ENCODE results near the gene FABP1. TPM values are rescaled to one million over a fixed set of nuclear protein-coding genes. Genes with fewer than 3 reads are reported as not detected.

FABP1 gene
- polyA plus RNA-seq, 1 of the 3 experiments (the other 2 are of a cell fraction) = not detected

GRCh38 chr2:88085099-88085498 lies 42.8 kb downstream of the FABP1 start (continued):
- TF ChIP-seq GABPA (IDR thresholded peaks at IDR 0.05; ENCODE audit: low read depth) = no peak
- no peak for TF ChIP-seq MXI1 (IDR thresholded peaks at IDR 0.05; ENCODE audit: low read depth, low read length)

DNA sequence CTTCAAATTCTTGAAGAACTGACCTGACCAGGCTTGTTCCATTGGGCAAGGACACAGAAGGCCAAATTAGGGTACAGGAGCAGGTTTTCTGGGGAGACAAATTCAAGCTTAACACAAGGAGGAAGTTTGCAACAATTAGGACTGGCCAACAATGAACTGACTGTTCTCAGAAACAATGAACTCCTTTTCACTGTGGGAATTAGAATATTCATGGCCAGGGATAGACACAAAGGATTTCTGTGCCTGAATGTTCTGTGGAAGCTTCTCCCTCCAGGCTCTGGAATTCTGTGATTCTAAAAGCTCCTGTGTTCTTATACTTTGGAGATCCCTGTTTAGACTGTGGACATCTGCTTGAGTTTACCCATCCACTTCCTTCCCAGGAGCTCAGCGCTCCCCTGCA lies 45.1 kb downstream of the FABP1 start:
- no peak for TF ChIP-seq RFX5 (IDR thresholded peaks at IDR 0.05; ENCODE audit: low read length)
- TF ChIP-seq FOXJ3 (CRISPR knock-in tag; IDR thresholded peaks at IDR 0.05) = no peak
- no peak for TF ChIP-seq TAF1 (IDR thresholded peaks at IDR 0.05; ENCODE audit: borderline replicate concordance, low read depth, low read length)
- TF ChIP-seq GABPA (IDR thresholded peaks at IDR 0.05; ENCODE audit: low read depth) = no peak
- no peak for TF ChIP-seq SMC3 (IDR thresholded peaks at IDR 0.05; ENCODE audit: low read depth, low read length)
- no peak for TF ChIP-seq TCF12 (IDR thresholded peaks at IDR 0.05)
- TF ChIP-seq TEAD4 (IDR thresholded peaks at IDR 0.05; ENCODE audit: borderline replicate concordance, insufficient read depth) = no peak
- no peaks in the 10 kb centered on the region for H4K20me1 ChIP-seq (ENCODE audit: insufficient read depth)
- no peak overlapping the region for H3K4me3 ChIP-seq (ENCODE audit: low read depth in 2 of 2, low read length in 1 of 2)
- H3K9me3 ChIP-seq = no peaks in the 10 kb centered on the region
- peaks cover 0 to 12% of the 10 kb centered on the region in 2 experiments; a peak in 1 of 4 replicates for H3K4me1 ChIP-seq (ENCODE audit: control insufficient read depth in 1 of 2, insufficient read depth in 2 of 2, low read depth in 1 of 2, low read length in 1 of 2)
- H3K27me3 ChIP-seq (ENCODE audit: insufficient read depth) = no peaks in the 10 kb centered on the region
- H3K27ac ChIP-seq (ENCODE audit: low read depth in 2 of 2, low read length in 1 of 2) = no peak overlapping the region
- no peaks in the 10 kb centered on the region for H3K79me2 ChIP-seq (ENCODE audit: insufficient read depth)
- no peaks in the 10 kb centered on the region for H3F3A ChIP-seq (replicated peaks; ENCODE audit: insufficient read depth)
- no peak overlapping the region for H3K4me2 ChIP-seq
- no peaks in the 10 kb centered on the region for H3K36me3 ChIP-seq (replicated peaks in 1 of 2; ENCODE audit: control insufficient read depth in 1 of 2, insufficient read depth in 2 of 2, low read length in 1 of 2)
- no peak for DNase-seq
- ChIA-PET CTCF (interaction anchor here (1.0 to 2.0 kb wide), 2 partner anchors 22 to 81 kb away, joined by 4 to 8 read pairs; no protein-coding TSS in a partner anchor), POLR2A (no interaction called here)
- no peaks in the 10 kb centered on the region for H3K9me2 ChIP-seq
- WGBS (ENCODE audit: low lambda C conversion rate) = 83% methylated on average over 1 of the region's 1 CpG
- no peak overlapping the region for H3K9ac ChIP-seq
- no peak overlapping the region for H2AFZ ChIP-seq (ENCODE audit: low read depth)

GRCh38 chr2:88081924-88082608 lies 45.8 kb downstream of the FABP1 start:
- Histone ChIP-seq H4K20me1 (ENCODE audit: insufficient read depth) (no peaks in the 10 kb centered on the region), H3K27me3 (ENCODE audit: insufficient read depth) (no peaks in the 10 kb centered on the region), H3K4me3 (ENCODE audit: low read depth in 2 of 2, low read length in 1 of 2) (no peak overlapping the region), H3K79me2 (ENCODE audit: insufficient read depth) (no peaks in the 10 kb centered on the region), H3K27ac (ENCODE audit: low read depth in 2 of 2, low read length in 1 of 2) (no peak overlapping the region), H3K9me2 (no peaks in the 10 kb centered on the region), H3K4me2 (no peak overlapping the region), H2AFZ (ENCODE audit: low read depth) (no peak overlapping the region), H3K9ac (no peak overlapping the region), H3K4me1 (ENCODE audit: control insufficient read depth in 1 of 2, insufficient read depth in 2 of 2, low read depth in 1 of 2, low read length in 1 of 2) (peaks cover 0 to 14% of the 10 kb centered on the region in 2 experiments; a peak in 1 of 4 replicates), H3F3A (replicated peaks; ENCODE audit: insufficient read depth) (no peaks in the 10 kb centered on the region), H3K9me3 (no peaks in the 10 kb centered on the region), H3K36me3 (replicated peaks in 1 of 2; ENCODE audit: control insufficient read depth in 1 of 2, insufficient read depth in 2 of 2, low read length in 1 of 2) (no peaks in the 10 kb centered on the region)
- POLR2A ChIA-PET = no interaction called here
- TF ChIP-seq TAF1 (IDR thresholded peaks at IDR 0.05; ENCODE audit: borderline replicate concordance, low read depth, low read length) = no peak
- TF ChIP-seq, protein P1, sequence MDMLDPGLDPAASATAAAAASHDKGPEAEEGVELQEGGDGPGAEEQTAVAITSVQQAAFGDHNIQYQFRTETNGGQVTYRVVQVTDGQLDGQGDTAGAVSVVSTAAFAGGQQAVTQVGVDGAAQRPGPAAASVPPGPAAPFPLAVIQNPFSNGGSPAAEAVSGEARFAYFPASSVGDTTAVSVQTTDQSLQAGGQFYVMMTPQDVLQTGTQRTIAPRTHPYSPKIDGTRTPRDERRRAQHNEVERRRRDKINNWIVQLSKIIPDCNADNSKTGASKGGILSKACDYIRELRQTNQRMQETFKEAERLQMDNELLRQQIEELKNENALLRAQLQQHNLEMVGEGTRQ (IDR thresholded peaks at IDR 0.05; ENCODE audit: borderline replicate concordance, low read depth, low read length) = no peak
- 58% methylated on average over 4 of the region's 4 CpGs for WGBS (ENCODE audit: low lambda C conversion rate)
- CTCF ChIA-PET = interaction anchor here (1.0 to 2.0 kb wide), 2 partner anchors 22 to 80 kb away, joined by 4 to 8 read pairs; no protein-coding TSS in a partner anchor
- no peak for DNase-seq

All from SK-N-SH (cell line).